NCI-H1105 (cell line): Measurements from ENCODE around the gene SLC1A7.

ENCODE experiments used
- DNase-seq: peaks from one replicate; lab custom pipeline; 2025; lab: John Stamatoyannopoulos, UW

Gene SLC1A7

GRCh38 chr1:53160924-53161378, 18.5 kb upstream of the SLC1A7 start:
- no peak for DNase-seq

- DNase-seq, result no peak
Measured at GRCh38 chr1:53158900-53159299, 16.5 kb upstream of the SLC1A7 start.

GRCh38 chr1:53156783-53157182, 14.3 kb upstream of the SLC1A7 start:
- DNase-seq, result no peak

- no peak for DNase-seq
Measured at GRCh38 chr1:53155945-53156344, 13.5 kb upstream of the SLC1A7 start.

GRCh38 chr1:53155534-53155933, 13.1 kb upstream of the SLC1A7 start:
- peak; percentile 12 for DNase-seq

DNA sequence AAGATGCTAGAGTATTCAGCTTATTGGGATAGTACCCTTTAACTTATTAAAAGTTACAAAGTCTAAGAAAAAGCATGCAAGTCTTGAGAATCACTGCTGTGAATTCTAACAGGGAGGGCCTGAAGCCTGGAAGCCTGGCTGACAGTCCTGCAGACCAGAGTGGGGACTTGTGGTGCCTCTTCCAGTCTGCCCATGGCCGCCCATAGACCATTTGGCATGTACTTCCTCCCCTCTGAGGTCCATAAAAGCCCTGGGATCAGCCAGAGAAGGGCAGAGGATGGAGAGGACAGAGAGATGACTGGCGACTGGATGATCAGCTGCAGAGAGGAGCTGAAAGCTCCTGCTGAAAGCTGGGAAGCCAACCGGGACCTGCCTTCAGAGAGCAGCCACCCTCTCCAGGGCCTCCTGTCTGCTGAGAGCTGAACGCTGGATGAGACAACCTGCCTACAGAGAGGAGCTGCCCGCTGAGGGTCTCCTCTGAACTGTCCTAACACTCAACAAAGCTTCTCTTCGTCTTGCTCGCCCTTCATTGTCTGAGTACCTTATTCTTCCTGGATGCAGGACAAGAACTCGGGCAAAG, 12.5 kb upstream of the SLC1A7 start:
- DNase-seq, result no peak

GRCh38 chr1:53153752-53154151, 11.3 kb upstream of the SLC1A7 start:
- no peak for DNase-seq

DNA sequence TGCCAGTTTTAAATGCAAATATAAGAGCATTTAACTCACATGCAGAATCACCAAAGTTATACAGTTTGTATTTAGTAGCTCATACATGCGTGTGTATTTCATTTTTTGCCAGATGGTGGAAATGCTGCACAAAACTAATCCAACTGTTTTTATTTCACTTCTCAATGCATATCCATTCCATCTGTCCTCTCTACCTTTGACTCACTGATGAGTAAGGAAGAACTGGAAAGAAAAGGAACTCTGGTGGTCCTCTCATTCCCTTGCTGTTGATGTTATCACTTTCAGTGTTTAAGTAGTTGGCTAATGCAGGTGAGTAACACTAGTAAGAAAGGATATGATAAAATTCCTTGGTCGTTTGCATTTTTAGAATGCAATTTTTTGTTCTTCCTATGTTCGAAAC, 5.7 kb upstream of the SLC1A7 start:
- no peak for DNase-seq

DNA sequence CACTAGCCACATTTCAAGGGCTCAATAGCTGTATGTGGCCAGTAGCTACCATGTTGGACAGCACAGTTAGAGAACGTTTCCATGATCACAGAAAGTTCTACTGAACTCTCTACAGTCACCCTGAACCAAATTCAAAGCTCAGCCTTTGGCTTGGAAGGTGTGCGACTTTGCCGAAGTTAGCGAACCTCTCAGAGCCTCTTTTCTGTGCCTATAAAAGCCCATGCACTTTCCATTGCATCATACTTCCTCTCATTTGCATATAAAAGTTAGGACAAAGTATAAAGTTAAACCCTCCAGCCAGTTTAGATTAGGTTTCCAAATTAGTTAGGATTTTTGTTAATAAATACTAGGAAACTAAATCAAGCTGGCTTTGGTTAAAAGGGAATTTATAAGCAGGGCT, 4.7 kb upstream of the SLC1A7 start:
- DNase-seq, result no peak

GRCh38 chr1:53145942-53146708, 3.7 kb upstream of the SLC1A7 start:
- no peak for DNase-seq

DNA sequence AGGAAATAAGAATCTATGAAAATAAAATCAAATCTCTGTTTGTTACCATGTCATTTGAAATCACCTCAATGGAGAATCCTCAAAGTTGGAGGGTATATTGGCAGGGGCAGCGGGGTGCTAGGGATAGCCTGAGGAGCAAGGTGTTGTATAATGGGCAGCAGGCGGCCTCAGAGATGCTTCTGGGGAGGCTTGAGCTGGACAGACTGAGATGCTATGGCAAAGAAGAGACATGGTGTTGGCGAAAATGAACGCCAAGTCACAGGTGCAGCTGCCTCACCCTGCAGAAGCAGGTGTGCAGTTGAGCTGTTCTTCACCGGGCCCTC, 3.1 kb upstream of the SLC1A7 start:
- DNase-seq, result no peak

DNA sequence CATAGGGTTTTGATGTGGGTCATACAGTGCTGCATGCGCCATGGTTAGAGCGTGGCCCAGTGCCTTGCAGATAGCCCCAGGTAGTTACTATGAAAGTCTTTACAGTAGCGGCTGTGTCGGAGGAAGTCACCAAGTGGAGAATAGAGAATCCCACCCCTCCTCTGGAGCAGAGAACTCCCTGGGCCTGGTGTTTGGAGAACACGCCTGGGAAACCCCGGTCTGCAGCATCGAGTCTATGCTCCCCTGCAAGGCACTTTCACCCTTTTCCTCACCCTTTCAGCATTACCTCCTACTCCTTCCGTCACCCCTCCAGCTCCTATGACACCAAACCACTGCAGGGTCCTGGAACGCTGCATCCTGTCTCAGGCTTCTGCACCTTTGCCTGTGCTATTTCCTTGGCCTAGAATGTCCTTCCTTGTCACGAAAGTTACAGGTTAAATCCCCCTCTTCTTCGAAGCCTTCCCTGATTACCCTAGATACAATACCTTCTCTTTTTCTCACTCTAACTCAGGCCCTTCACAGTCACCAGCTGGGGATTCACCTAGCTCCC, 2.7 kb upstream of the SLC1A7 start:
- no peak for DNase-seq

DNA sequence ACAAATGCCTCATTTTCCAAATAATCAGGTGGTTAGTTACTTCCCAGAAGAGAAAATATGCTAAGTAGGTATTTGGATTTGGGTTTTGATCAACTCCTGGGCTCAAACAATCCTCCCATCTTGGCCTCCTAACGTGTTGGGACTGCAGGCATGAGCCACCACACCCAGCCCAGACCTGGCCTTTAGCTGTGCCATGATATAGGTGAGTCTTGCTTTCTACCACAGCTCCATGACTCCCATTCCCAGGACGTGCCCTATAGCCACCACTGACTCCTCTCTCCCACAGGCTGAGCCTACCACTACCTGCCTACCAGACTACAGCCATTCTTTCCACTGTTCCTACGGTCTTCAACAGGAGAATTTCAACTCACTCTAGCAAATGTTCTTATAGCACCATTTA, 1.8 kb upstream of the SLC1A7 start:
- DNase-seq, result no peak

DNA sequence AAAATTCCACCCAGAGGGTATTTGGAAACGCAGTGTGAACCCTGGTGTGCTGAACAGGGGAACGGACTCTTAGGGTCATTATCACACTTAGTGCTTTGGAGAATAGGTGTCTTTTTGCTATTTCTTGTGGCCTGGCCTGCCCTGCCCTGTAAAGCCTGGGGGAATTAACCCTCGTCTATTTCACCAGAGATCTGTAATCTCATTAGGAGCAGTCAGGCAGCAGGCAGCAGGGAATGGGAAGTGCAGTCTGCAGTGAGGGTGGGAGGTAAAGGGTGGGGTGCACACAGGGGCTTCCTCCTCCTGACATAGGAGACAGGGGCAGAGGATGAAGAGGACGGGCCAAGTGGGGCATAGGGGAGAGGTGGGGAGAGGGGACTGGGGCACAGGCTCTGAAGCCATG, 1.1 kb upstream of the SLC1A7 start:
- DNase-seq, result no peak

DNA sequence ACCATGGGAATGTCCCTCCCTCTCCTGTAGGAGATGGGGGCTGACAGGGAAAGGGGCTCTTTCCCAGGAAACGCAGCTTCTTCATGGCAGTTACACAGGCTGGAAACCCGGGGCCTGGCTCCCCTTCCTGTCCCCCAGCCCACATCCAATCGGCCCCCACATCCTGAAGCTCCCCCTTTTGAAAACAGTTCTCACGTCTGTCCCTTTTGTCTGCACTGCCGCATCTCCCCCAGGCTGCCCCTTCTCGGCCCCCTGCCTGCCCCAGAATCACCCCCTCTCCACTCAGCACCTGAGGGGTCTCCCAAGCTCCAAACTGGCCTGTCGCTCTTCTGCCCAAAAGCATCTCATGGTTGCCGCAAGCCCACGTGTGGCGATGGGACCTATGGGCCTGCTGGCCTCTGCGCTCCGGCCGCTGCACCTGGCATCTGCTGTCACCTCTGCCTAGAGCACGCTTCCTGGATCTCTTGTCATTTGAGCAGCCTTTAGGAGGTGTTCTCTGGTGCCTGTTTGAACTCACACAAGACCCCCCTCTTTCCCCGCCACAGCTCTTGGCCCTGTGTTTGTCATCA, 867 bp downstream of the SLC1A7 start:
- DNase-seq, result no peak

DNA sequence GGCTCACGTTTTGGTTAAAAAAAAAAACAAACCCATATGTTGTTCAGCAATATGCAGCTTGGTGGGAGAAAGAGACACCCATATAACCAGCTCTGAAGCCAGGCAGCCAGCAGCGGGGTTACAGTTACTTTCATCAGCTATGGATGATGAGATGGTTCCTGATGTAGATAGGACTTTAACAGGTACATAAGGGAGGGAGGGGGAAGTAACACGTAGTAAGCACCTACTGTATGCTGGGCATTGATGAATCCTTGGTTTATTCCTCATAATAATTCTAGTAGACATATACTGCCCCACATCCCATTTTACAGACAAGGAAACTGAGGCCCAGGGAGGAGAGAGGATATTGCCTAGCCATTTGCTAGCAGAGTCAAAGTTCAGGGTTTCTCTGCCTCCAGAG, 2.0 kb downstream of the SLC1A7 start:
- no peak for DNase-seq

- no peak for DNase-seq
Measured at GRCh38 chr1:53139951-53140361, 2.5 kb downstream of the SLC1A7 start.

- DNase-seq, result no peak
Measured at GRCh38 chr1:53138991-53139884, 3.2 kb downstream of the SLC1A7 start.

GRCh38 chr1:53137729-53138128, 4.7 kb downstream of the SLC1A7 start:
- no peak for DNase-seq

DNA sequence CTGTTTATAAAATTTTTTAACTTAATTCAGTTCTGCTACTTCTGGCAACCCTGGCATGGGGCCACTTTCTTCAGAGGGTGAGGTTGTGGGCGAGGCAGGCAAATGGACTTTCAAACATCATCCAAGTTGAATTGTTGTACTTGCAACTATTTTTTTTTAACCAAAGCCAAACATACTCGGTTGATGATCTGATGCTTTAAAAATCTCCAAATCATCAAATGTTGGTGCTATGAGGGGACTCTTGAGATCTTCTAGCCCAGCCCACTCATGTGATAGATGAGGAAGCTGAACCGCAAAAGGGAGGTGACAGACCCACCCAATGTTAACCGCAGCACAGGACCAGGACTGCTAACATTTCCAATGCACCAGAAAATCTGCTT, 6.7 kb downstream of the SLC1A7 start:
- DNase-seq, result no peak

- peak; percentile 26 for DNase-seq
Measured at GRCh38 chr1:53134961-53135734, 7.3 kb downstream of the SLC1A7 start.

DNA sequence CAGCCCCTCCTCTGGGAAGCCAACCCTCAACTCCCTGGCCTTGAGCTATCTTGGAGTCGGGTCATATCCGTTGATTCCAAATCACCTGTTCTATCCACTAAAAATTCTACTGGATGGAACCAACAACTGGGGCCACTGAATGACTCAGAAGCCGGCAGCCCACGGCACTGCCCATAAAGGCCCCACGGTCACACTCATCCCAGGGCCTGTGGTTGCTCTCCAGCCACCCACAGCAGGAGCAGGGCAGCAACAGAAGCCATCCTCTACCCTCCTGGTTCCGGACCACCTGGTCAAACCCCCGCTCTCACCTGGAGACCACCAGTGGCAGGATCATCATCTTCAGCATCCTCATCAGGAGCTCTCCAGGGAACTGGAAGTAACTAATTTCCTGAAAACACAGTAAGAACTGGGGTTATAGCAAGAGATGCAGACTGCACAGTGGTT, 8.4 kb downstream of the SLC1A7 start:
- no peak for DNase-seq
